MM.1S (cell line): ENCODE data around the gene KCNG4.
"Not testable (repeated sequence)": the region's sequence is repeated elsewhere in the genome, so short reads cannot be mapped to it uniquely, and the experiment has no call there.

Experiments
- EZH2 ChIP-seq: fragments of 300-600 bp; sonication (generic); optimal IDR thresholded peaks from 2 replicates; pipeline ENCODE3; 2017; ENCODE audit warnings: low read depth, mild to moderate bottlenecking, antibody characterized with exemption, low read length, mixed read lengths
- EZH2phosphoT487 ChIP-seq: fragments of 300-600 bp; sonication (generic); IDR thresholded peaks from 2 replicates; pipeline ENCODE4 v1.6.1; 2018; ENCODE audit warnings: antibody characterized with exemption, low read length
- TF ChIP-seq, protein P1 (sequence below): fragments of 300-600 bp; sonication (generic); IDR thresholded peaks from 2 replicates; pipeline ENCODE4 v1.5.1; 2016; ENCODE audit warnings: antibody characterized with exemption, low read length, mixed read lengths

DNA sequence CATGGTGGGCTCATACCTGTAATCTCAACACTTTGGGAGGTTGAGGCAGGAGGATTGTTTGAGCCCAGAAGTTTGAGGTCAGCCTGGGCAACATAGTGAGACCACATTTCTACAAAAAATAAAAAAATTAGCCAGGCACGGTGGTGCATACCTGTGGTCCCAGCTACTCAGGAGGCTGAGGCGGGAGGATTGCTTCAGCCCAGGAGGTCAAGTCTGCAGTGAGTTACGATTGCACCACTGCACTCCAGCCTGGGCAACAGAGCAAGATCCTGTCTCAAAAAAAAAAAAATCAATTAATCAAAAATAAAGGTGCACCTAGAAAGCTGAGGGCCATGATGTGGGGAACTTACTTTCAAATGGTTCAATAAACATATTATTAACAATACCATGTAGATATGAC lies 23.7 kb downstream of the KCNG4 start:
- not testable (repeated sequence) for TF ChIP-seq EZH2phosphoT487, EZH2
- TF ChIP-seq, protein P1, sequence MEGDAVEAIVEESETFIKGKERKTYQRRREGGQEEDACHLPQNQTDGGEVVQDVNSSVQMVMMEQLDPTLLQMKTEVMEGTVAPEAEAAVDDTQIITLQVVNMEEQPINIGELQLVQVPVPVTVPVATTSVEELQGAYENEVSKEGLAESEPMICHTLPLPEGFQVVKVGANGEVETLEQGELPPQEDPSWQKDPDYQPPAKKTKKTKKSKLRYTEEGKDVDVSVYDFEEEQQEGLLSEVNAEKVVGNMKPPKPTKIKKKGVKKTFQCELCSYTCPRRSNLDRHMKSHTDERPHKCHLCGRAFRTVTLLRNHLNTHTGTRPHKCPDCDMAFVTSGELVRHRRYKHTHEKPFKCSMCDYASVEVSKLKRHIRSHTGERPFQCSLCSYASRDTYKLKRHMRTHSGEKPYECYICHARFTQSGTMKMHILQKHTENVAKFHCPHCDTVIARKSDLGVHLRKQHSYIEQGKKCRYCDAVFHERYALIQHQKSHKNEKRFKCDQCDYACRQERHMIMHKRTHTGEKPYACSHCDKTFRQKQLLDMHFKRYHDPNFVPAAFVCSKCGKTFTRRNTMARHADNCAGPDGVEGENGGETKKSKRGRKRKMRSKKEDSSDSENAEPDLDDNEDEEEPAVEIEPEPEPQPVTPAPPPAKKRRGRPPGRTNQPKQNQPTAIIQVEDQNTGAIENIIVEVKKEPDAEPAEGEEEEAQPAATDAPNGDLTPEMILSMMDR = not testable (repeated sequence)
